Uterus (tissue), 2 donors: Measurements from ENCODE around the gene PLAU.
"Not testable (repeated sequence)": the region's sequence is repeated elsewhere in the genome, so short reads cannot be mapped to it uniquely, and the experiment has no call there.

Experiments used
- CTCF ChIP-seq, 4 experiments: fragments of 200-600 bp in 2 of 4; fragments of 450-650 bp in 2 of 4; sonication (generic) in 2 of 4; IDR thresholded peaks; one replicate each; pipeline ENCODE4 v1.5.1; 2016 to 2019; ENCODE audit warnings: antibody characterized with exemption in 4 of 4, mild to moderate bottlenecking in 2 of 4, moderate library complexity in 1 of 4
- POLR2A ChIP-seq, 2 donors: fragments of 450-650 bp; IDR thresholded peaks; one replicate each; pipeline ENCODE4 v1.6.1; 2016; ENCODE audit warnings: antibody characterized with exemption in 2 of 2, mild to moderate bottlenecking in 1 of 2, moderate library complexity in 1 of 2

- TF ChIP-seq CTCF, POLR2A (IDR thresholded peaks at IDR 0.05): not testable (repeated sequence)
Measured at GRCh38 chr10:73889416-73889815, 21.5 kb upstream of the PLAU start.
